Liver (tissue), 2 donors: ENCODE data around the gene DEXI.

ENCODE experiments used
- TF ChIP-seq, protein P1 (sequence below): IDR thresholded peaks from 2 replicates; pipeline ENCODE4 v1.6.1; 2016; ENCODE audit warnings: antibody characterized with exemption, mild to moderate bottlenecking
- TF ChIP-seq, protein P2 (sequence below): fragments of 150-350 bp; IDR thresholded peaks from 2 replicates; pipeline ENCODE4 v1.5.1; 2017; ENCODE audit warnings: improper control_type of control experiment, low read depth, low read length; ENCODE audit not compliant: missing input control
- donor health status: healthy.

DNA sequence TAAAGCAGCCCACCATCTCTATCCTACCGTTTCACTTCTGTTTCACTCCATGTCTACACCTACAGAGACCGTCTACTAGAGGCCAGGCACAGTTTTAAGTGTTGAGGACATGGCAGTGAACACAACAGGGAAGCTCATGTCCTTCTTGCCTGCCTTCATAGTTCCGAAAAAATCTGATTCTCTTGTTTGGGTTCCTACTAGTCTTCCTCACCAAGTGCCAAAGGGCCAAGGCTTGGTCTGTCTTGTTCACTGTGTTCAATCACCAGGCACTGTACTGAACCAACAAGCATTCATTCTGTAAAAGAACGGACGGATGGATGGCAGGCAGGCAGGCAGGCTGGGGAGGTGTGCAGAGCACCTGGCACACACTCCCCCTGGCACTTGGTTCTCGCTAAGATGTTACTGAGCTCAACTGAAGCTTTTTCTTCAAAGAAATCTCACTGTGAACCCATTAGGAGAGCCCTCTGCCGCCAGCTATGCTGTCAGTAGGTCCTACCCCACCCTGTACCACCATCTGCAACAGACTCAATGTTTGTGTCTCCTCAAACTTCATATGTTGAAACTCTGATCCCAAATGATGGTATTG, 2.5 kb downstream of the DEXI start:
- TF ChIP-seq, protein P1, sequence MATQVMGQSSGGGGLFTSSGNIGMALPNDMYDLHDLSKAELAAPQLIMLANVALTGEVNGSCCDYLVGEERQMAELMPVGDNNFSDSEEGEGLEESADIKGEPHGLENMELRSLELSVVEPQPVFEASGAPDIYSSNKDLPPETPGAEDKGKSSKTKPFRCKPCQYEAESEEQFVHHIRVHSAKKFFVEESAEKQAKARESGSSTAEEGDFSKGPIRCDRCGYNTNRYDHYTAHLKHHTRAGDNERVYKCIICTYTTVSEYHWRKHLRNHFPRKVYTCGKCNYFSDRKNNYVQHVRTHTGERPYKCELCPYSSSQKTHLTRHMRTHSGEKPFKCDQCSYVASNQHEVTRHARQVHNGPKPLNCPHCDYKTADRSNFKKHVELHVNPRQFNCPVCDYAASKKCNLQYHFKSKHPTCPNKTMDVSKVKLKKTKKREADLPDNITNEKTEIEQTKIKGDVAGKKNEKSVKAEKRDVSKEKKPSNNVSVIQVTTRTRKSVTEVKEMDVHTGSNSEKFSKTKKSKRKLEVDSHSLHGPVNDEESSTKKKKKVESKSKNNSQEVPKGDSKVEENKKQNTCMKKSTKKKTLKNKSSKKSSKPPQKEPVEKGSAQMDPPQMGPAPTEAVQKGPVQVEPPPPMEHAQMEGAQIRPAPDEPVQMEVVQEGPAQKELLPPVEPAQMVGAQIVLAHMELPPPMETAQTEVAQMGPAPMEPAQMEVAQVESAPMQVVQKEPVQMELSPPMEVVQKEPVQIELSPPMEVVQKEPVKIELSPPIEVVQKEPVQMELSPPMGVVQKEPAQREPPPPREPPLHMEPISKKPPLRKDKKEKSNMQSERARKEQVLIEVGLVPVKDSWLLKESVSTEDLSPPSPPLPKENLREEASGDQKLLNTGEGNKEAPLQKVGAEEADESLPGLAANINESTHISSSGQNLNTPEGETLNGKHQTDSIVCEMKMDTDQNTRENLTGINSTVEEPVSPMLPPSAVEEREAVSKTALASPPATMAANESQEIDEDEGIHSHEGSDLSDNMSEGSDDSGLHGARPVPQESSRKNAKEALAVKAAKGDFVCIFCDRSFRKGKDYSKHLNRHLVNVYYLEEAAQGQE, result no peak
- TF ChIP-seq, protein P2, sequence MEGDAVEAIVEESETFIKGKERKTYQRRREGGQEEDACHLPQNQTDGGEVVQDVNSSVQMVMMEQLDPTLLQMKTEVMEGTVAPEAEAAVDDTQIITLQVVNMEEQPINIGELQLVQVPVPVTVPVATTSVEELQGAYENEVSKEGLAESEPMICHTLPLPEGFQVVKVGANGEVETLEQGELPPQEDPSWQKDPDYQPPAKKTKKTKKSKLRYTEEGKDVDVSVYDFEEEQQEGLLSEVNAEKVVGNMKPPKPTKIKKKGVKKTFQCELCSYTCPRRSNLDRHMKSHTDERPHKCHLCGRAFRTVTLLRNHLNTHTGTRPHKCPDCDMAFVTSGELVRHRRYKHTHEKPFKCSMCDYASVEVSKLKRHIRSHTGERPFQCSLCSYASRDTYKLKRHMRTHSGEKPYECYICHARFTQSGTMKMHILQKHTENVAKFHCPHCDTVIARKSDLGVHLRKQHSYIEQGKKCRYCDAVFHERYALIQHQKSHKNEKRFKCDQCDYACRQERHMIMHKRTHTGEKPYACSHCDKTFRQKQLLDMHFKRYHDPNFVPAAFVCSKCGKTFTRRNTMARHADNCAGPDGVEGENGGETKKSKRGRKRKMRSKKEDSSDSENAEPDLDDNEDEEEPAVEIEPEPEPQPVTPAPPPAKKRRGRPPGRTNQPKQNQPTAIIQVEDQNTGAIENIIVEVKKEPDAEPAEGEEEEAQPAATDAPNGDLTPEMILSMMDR, result no peak
